K562 (cell line): ENCODE results near the gene CCDC148. TPM values are rescaled to one million over a fixed set of nuclear protein-coding genes. Genes with fewer than 3 reads are reported as not detected.
A peak's percentile ranks its signal among the peaks of the same experiment; 100 is the strongest.

Experiments used
- ATAC-seq: fragments of 200-7000 bp; cut with Tn5 transposase; 3 replicates; pipeline ENCODE4 v1.9.1; 2020; ENCODE audit warnings: moderate library complexity
- BruUV-seq: library from RNA; stranded (reverse); fragments of 400-500 nt; replicated peaks from 2 replicates; lab custom pipeline; 2021; lab: Mats Ljungman, UMichigan
- CTCF ChIA-PET: fragments of 300-600 bp; formaldehyde crosslinking; extraction: SDS; loops from one replicate; lab custom pipeline; 2021; ENCODE audit warnings: low intra/inter-chr PET ratio; lab: Yijun Ruan, JAX
- POLR2A ChIA-PET: fragments of 300-600, 350-650 bp; sonication (Branson Sonifier 250); formaldehyde crosslinking; extraction: SDS; loops from one replicate; lab custom pipeline; 2021; ENCODE audit warnings: antibody characterized with exemption, inconsistent platforms; lab: Yijun Ruan, JAX
- DNase-seq, 4 experiments: peaks; one replicate each; pipeline versions ENCODE4 v3.0.0 to v3.0.0-alpha.2; 2011 to 2018; ENCODE audit warnings: low spot score in 3 of 4, mixed read lengths in 3 of 4; ENCODE audit errors: extremely low read depth in 1 of 4
- FAIRE-seq: peaks from 2 replicates; lab custom pipeline; 2011; peaks lifted over from hg19 to GRCh38; lab: Jason Lieb, UNC
- H2AFZ ChIP-seq: 2 replicates; pipeline ENCODE4 v1.6.0; 2011; ENCODE audit warnings: low read depth, low read length, control low read depth, inconsistent platforms
- H3K27ac ChIP-seq: fragments of 200-600 bp; 3 replicates; pipeline ENCODE4 v1.8.0; 2011; ENCODE audit warnings: low read depth, mild to moderate bottlenecking, control low read depth, inconsistent platforms, low read length, moderate library complexity, mixed read lengths; ENCODE audit errors: extremely low read depth
- H3K27me3 ChIP-seq, 2 experiments: fragments of 300-600 bp in 1 of 2; 2 replicates in 1 of 2; 3 replicates in 1 of 2; pipeline versions ENCODE4 v1.6.0 to v1.8.0; 2011; ENCODE audit warnings: inconsistent platforms in 2 of 2, low read length in 2 of 2, mild to moderate bottlenecking in 1 of 2, mixed read lengths in 1 of 2, moderate library complexity in 1 of 2; ENCODE audit not compliant: control insufficient read depth in 2 of 2, insufficient read depth in 2 of 2
- H3K36me3 ChIP-seq: fragments of 300-600 bp; 3 replicates; pipeline ENCODE4 v1.8.0; 2011; ENCODE audit warnings: mild to moderate bottlenecking, low read length, inconsistent platforms; ENCODE audit not compliant: control insufficient read depth, insufficient read depth
- H3K4me1 ChIP-seq, 2 experiments: fragments of 200-600 bp in 1 of 2; replicated peaks in 1 of 2; 2 replicates in 1 of 2; 3 replicates in 1 of 2; pipeline versions ENCODE4 v1.5.1 to v1.8.0; 2011; ENCODE audit warnings: inconsistent platforms in 2 of 2, low read length in 2 of 2, mild to moderate bottlenecking in 1 of 2, mixed read lengths in 1 of 2, moderate library complexity in 1 of 2; ENCODE audit not compliant: control insufficient read depth in 2 of 2, insufficient read depth in 2 of 2
- H3K4me2 ChIP-seq: 2 replicates; pipeline ENCODE4 v1.6.1; 2011; ENCODE audit warnings: low read length, control low read depth, inconsistent platforms, mixed read lengths; ENCODE audit not compliant: insufficient read depth
- H3K4me3 ChIP-seq: fragments of 200-600 bp; sonication (generic), shearing (Covaris generic); 2 replicates; pipeline ENCODE4 v1.5.1; 2016; ENCODE audit warnings: control low read depth, inconsistent platforms
- H3K79me2 ChIP-seq: fragments of 200-600 bp; 3 replicates; pipeline ENCODE4 v1.8.0; 2011; ENCODE audit warnings: low read length, inconsistent platforms; ENCODE audit not compliant: control insufficient read depth, insufficient read depth
- H3K9ac ChIP-seq, 2 experiments: 2 replicates each; pipeline versions ENCODE4 v1.6.0 to v1.6.1; 2011; ENCODE audit warnings: low read depth in 2 of 2, low read length in 2 of 2, control low read depth in 1 of 2, inconsistent platforms in 1 of 2, mild to moderate bottlenecking in 1 of 2, mixed read lengths in 1 of 2; ENCODE audit not compliant: insufficient read depth in 1 of 2
- H3K9me1 ChIP-seq: one replicate; pipeline ENCODE4 v1.6.0; 2011; ENCODE audit warnings: inconsistent platforms, mild to moderate bottlenecking, low read length, moderate library complexity; ENCODE audit not compliant: control insufficient read depth, insufficient read depth
- H3K9me3 ChIP-seq: replicated peaks from 2 replicates; pipeline ENCODE4 v1.5.1; 2011; ENCODE audit warnings: low read depth, low read length, inconsistent platforms; ENCODE audit not compliant: control insufficient read depth, insufficient read depth
- H4K20me1 ChIP-seq: replicated peaks from 2 replicates; pipeline ENCODE4 v1.6.1; 2011; ENCODE audit warnings: low read length, inconsistent platforms, mixed read lengths; ENCODE audit not compliant: control insufficient read depth, insufficient read depth
- CTBP1 ChIP-seq: fragments of 450-650 bp; IDR thresholded peaks from 2 replicates; pipeline ENCODE4 v1.6.1; 2016; ENCODE audit warnings: borderline replicate concordance
- CTCF ChIP-seq, 3 experiments: IDR thresholded peaks in 2 of 3; conservative IDR thresholded peaks in 1 of 3; 2 replicates each; pipeline ENCODE4 v1.5.1; 2011 to 2012; ENCODE audit warnings: low read length in 3 of 3, mild to moderate bottlenecking in 3 of 3, control low read depth in 2 of 3, improper control_type of control experiment in 1 of 3, inconsistent platforms in 1 of 3, low read depth in 1 of 3, mixed read lengths in 1 of 3, moderate library complexity in 1 of 3; ENCODE audit not compliant: insufficient read depth in 2 of 3
- ETV1 ChIP-seq: fragments of 450-650 bp; conservative IDR thresholded peaks from 2 replicates; pipeline ENCODE4 v1.6.1; 2016; ENCODE audit warnings: missing genetic modification characterization, control low read depth, low read depth, missing compliant biosample characterization
- MLX ChIP-seq, 2 experiments: fragments of 450-650 bp in 1 of 2; sonication (generic) in 1 of 2; formaldehyde crosslinking; conservative IDR thresholded peaks; 2 replicates each; pipeline versions ENCODE4 v1.4.0 to v1.8.1; 2020 to 2022; ENCODE audit warnings: mild to moderate bottlenecking in 1 of 2, missing genetic modification reagents in 1 of 2
- NCOR1 ChIP-seq: fragments of 450-650 bp; IDR thresholded peaks from 2 replicates; pipeline ENCODE4 v1.6.1; 2016; ENCODE audit warnings: mild to moderate bottlenecking, moderate library complexity
- POLR2A ChIP-seq: fragments of 450-650 bp; conservative IDR thresholded peaks from 2 replicates; pipeline ENCODE4 v1.6.1; 2016
- SMARCA4 ChIP-seq: fragments of 450-650 bp; IDR thresholded peaks from 2 replicates; pipeline ENCODE4 v1.6.1; 2016
- TCF7L2 ChIP-seq: fragments of 150-350 bp; IDR thresholded peaks from 2 replicates; pipeline ENCODE4 v1.6.1; 2016; ENCODE audit warnings: low read depth, mild to moderate bottlenecking, low read length, moderate library complexity
- TSC22D4 ChIP-seq: fragments of 450-650 bp; IDR thresholded peaks from 2 replicates; pipeline ENCODE4 v1.6.1; 2016; ENCODE audit warnings: missing genetic modification characterization, missing biosample characterization, control low read depth
- WGBS: fragments of 100-300 bp; shearing (Covaris generic); methylation state at CpG from one replicate; pipeline ENCODE4 v1.1.6; 2016; ENCODE audit warnings: low coverage, mixed read lengths; ENCODE audit not compliant: insufficient coverage; ENCODE audit errors: missing lambda C conversion rate; 5-methylcytosine and 5-hydroxymethylcytosine counted together
- in situ Hi-C: fragments of 300-500 bp; cut with MboI; formaldehyde crosslinking; loops from 4 replicates; pipeline ENCODE4 v1.15.0; 2018; ENCODE audit warnings: inconsistent platforms, mixed read lengths
- intact Hi-C: fragments of 100-400 bp; cut with micrococcal nuclease; formaldehyde crosslinking; loops from 2 replicates; pipeline ENCODE4 v1.14.2; 2022
- polyA plus RNA-seq, 8 experiments: library from polyadenylated mRNA; depleted of rRNA in 4 of 8; stranded (reverse) in 5 of 8; unstranded in 3 of 8; fragments of >200 nt; fragmentation: Nextera tagmentation in 2 of 8; fragmentation: Illumina TruSeq in 1 of 8; extraction: Ambion mirVana in 2 of 8; extraction: Trizol in 1 of 8; gene quantifications; 2 replicates each; pipeline versions ENCODE4 v1.2.1 to v1.2.3, GENCODE V29; 2011 to 2014; ENCODE audit warnings: inconsistent platforms in 1 of 8, missing spikeins in 1 of 8
- total RNA-seq, 7 experiments: library from RNA; depleted of rRNA in 6 of 7; stranded (reverse); fragments of >200 nt in 6 of 7; fragmentation: Illumina TruSeq in 2 of 7; extraction: Trizol in 2 of 7; gene quantifications; 2 replicates each; pipeline versions ENCODE4 v1.2.1 to v1.2.3, GENCODE V29; 2011 to 2021; ENCODE audit warnings: low replicate concordance in 1 of 7

Gene CCDC148
- total and polyA plus RNA-seq, 9 of the 15 experiments (the other 6 are each of a cell fraction or from before 2014, with no cell fraction given) = 0.10 to 1.4 (median 0.65) TPM

GRCh38 chr2:158460632-158461297 lies 4.2 kb upstream of the CCDC148 start (continued):
- peak in 2 of 3 experiments; percentile 19 to 24; a peak in 2 of 6 replicates for TF ChIP-seq CTCF (IDR thresholded peaks at IDR 0.05 in 2 of 3, conservative IDR thresholded peaks at IDR 0.05 in 1 of 3; ENCODE audit: insufficient read depth in 2 of 3, low read depth in 1 of 3, low read length in 3 of 3)
- no peak for TF ChIP-seq SMARCA4
- TF ChIP-seq ETV1 = no peak
- no peak for TF ChIP-seq TCF7L2
- no peak for TF ChIP-seq CTBP1
- TF ChIP-seq TSC22D4 (tag) = no peak
- TF ChIP-seq POLR2A = no peak

GRCh38 chr2:158459161-158460003 lies 2.8 kb upstream of the CCDC148 start:
- Histone ChIP-seq H3K9me1 (no peaks in the 10 kb centered on the region), H3K27ac (no peak overlapping the region), H3K4me3 (peak overlapping the region; percentile 85; the same call in 1 of the 2 replicates), H3K79me2 (peaks cover 74% of the 10 kb centered on the region), H4K20me1 (peaks cover 31% of the 10 kb centered on the region), H3K4me2 (peak overlapping the region; percentile 92), H3K36me3 (peaks cover 20% of the 10 kb centered on the region), H3K9ac (peak overlapping the region in 1 of 2 experiments; percentile 85; a peak in 2 of 4 replicates), H2AFZ (no peak overlapping the region), H3K9me3 (no peaks in the 10 kb centered on the region), H3K27me3 (no peaks in the 10 kb centered on the region), H3K4me1 (peaks cover 22 to 31% of the 10 kb centered on the region in 2 experiments)
- in situ Hi-C loops = no loop called here
- 11% methylated on average over 9 of the region's 9 CpGs for WGBS
- CTCF ChIA-PET = no interaction called here
- DNase-seq = peak in 1 of 4 experiments; percentile 13
- FAIRE-seq = no peak
- BruUV-seq = TSS peak; percentile 37
- POLR2A ChIA-PET = interaction anchor here (1.0 to 3.1 kb wide), 3 partner anchors 9 to 12 kb away, joined by 4 to 10 read pairs (median 5); no protein-coding TSS in a partner anchor
- intact Hi-C loops = loop anchor here (5.0 to 10.0 kb wide), 5 partner anchors 142 to 288 kb away; no protein-coding TSS in a partner anchor
- no peak for ATAC-seq
- no peak for TF ChIP-seq NCOR1
- TF ChIP-seq MLX (CRISPR knock-in tag; conservative IDR thresholded peaks at IDR 0.05) = no peak
